Eye (tissue), 1 donor: ENCODE measurements around the gene DMD.

Experiments
- DNase-seq: peaks from one replicate; pipeline ENCODE4 v3.0.0-alpha.2; 2015

The DMD gene

GRCh38 chrX:31316340-31316991 is 1894.9 kb downstream of the DMD start:
- no peak for DNase-seq

- DNase-seq, result no peak
Observed at GRCh38 chrX:31314921-31315320, 1896.4 kb downstream of the DMD start.

- DNase-seq, result no peak
Observed at GRCh38 chrX:31307952-31308351, 1903.4 kb downstream of the DMD start.

GRCh38 chrX:31302573-31303075 is 1908.7 kb downstream of the DMD start:
- no peak for DNase-seq

- DNase-seq, result no peak
Observed at GRCh38 chrX:31301941-31302340, 1909.4 kb downstream of the DMD start.

- DNase-seq, result no peak
Observed at GRCh38 chrX:31301203-31301602, 1910.1 kb downstream of the DMD start.

GRCh38 chrX:31298916-31299315 is 1912.4 kb downstream of the DMD start:
- no peak for DNase-seq

GRCh38 chrX:31297881-31298280 is 1913.5 kb downstream of the DMD start:
- no peak for DNase-seq

GRCh38 chrX:31294475-31294874 is 1916.9 kb downstream of the DMD start:
- DNase-seq, result no peak

GRCh38 chrX:31293409-31293808 is 1917.9 kb downstream of the DMD start:
- DNase-seq, result no peak

GRCh38 chrX:31291131-31291530 is 1920.2 kb downstream of the DMD start:
- DNase-seq, result no peak

- no peak for DNase-seq
Observed at GRCh38 chrX:31287861-31288260, 1923.5 kb downstream of the DMD start.

- DNase-seq, result no peak
Observed at GRCh38 chrX:31280580-31280979, 1930.8 kb downstream of the DMD start.

GRCh38 chrX:31279359-31279758 is 1932.0 kb downstream of the DMD start:
- DNase-seq, result no peak

GRCh38 chrX:31272472-31272775 is 1938.9 kb downstream of the DMD start:
- DNase-seq, result no peak

- DNase-seq, result no peak
Observed at GRCh38 chrX:31271615-31272471, 1939.5 kb downstream of the DMD start.

GRCh38 chrX:31269914-31270313 is 1941.4 kb downstream of the DMD start:
- DNase-seq, result no peak

- no peak for DNase-seq
Observed at GRCh38 chrX:31268359-31268758, 1943.0 kb downstream of the DMD start.

- peak; percentile 69 for DNase-seq
Observed at GRCh38 chrX:31266203-31267076, 1944.9 kb downstream of the DMD start.

- no peak for DNase-seq
Observed at GRCh38 chrX:31265383-31265782, 1946.0 kb downstream of the DMD start.

- DNase-seq, result no peak
Observed at GRCh38 chrX:31260351-31260750, 1951.0 kb downstream of the DMD start.

GRCh38 chrX:31258166-31258565 is 1953.2 kb downstream of the DMD start:
- no peak for DNase-seq

GRCh38 chrX:31255310-31256033 is 1955.9 kb downstream of the DMD start:
- no peak for DNase-seq
